GM18861 (cell line): ENCODE data around the gene GPM6B.

ENCODE experiments used
- ATAC-seq: cut with Tn5 transposase; IDR thresholded peaks from one replicate; pipeline ENCODE4 v1.9.1; 2021; ENCODE audit not compliant: unreplicated experiment

The GPM6B gene

DNA sequence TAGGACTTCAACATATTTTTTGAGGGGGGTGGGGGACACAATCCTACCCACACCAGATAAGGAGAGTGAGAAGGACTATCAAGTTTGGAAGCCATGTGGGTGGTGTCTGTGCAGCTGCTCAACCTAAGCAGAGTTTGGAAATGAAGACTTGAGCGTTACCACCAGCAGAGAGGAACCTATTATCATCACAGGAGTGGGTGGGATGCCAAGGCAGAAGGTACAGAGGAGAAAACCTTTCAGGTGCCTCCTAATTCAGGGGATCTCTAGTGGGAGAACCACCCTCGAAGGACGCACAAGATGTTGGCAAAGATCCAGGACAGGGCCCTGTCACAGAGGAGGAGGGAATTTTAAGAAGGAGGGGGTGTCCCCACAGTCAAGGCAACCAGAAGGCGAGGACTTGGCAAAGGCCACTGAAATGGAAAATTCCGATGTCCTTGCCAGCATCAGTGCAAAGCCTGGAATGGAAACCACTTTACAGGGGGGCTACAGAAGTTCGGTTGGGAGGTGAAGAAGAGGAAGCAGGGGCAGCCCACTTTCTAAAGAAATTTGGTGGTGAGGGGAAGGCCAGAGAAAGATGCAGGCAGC, 8.4 kb upstream of the GPM6B start:
- ATAC-seq = no peak

DNA sequence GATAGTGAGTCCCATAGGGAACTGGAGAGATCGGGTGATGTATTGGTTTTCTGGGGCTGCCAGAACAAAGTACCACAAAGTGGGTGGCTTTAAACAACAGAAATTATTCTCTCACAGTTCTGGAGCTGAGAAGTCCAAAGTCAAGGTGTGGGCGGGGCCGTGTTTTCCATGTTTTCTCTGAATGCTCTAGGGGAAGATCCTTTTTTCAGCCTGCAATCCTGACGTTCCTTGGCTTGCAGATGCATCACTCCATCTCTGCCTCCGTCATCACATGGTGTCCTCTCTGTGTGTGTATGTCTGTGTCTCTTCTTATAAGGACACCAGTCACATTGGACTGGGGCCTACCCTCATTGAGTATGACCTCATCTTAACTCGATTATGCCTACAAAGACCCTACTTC, 7.9 kb upstream of the GPM6B start:
- no peak for ATAC-seq

DNA sequence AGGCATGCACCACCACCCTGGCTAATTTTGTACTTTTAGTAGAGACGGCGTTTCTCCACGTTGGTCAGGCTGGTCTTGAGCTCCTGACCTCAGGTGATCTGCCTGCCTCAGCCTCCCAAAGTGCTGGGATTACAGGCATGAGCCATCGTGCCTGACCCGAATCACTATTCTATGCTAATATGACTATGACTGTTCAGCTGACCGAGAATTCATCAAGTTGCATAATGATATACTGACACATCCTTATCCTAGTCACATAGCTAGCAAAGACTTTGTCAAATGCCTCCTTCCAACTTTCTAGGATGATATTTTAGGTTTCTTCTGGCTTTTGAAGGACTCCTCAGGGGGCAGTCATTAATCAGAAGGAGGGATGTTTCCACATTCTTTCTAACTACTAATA, 4.8 kb upstream of the GPM6B start:
- ATAC-seq = no peak

DNA sequence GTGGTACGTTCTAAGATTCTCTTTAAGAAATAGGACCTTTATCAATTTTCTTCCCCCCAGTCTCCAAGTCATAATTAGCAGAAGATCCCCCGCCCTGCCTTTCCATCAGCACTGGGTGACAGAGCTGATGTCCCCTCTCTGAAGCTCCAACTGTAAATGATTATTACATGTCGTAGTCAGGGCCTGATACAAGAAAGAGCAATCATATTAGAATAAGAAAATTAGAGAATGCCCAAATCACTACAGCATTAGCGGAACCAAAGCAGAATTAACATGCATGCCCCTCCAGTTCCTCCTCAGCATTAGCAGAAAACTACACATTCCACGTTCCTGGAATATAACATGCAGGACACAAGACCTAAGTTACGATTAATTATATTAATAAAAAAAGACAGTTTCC, 717 bp downstream of the GPM6B start:
- no peak for ATAC-seq

DNA sequence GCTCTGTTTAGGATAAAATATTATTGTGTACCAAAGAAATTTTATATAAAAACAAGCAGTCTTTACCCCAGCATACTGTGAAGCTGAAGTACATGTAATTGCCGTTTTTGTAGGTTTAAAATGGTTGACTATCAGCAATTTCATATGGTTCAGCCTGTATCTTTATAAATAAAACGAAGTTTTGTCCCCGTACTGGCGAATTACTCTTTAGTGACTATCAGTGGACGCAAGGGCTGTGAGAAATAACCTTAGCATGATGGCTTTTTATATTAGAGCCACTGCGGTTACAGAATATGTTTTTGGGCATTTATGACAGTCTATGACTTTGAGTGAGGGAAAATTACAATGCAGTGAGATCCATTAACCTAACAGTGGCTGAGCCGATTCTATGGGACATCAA, 1.2 kb downstream of the GPM6B start:
- no peak for ATAC-seq

DNA sequence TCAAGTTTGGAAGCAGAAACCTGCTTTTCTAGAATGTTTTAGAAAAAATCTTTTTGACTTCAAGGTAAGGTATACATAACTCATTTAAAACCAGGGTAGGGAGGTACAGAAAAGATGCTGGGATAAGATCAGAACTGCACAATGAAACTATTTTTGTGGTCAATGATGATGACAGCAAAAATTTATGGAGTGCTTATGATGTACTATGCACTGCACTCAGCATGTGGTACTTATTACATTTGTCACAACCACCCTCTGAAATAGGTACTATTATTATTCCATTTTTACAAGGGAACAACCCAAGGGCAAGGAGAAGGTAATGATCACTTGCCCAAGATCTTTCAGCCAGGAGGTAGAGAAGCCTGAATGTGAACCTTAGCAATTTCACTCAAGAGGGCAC, 8.0 kb downstream of the GPM6B start:
- no peak for ATAC-seq

DNA sequence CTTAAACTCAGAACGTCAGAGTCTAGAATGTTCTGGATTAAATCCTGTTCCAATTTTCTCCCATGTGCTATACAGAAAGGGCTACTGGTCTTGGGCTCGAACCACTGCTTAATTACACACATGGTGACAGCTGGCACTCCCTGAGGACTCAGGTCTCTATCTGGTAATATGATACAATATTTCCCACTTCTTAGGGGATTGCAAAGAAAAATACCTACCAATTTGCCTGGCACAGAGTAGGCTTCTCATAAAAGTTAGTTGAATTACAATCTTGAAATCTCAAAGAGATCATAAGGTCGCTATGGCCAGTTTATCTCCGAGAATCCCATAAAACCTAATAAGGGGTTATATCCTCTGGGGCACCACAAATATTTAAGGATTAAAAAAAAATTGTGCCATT, 8.6 kb downstream of the GPM6B start:
- no peak for ATAC-seq

DNA sequence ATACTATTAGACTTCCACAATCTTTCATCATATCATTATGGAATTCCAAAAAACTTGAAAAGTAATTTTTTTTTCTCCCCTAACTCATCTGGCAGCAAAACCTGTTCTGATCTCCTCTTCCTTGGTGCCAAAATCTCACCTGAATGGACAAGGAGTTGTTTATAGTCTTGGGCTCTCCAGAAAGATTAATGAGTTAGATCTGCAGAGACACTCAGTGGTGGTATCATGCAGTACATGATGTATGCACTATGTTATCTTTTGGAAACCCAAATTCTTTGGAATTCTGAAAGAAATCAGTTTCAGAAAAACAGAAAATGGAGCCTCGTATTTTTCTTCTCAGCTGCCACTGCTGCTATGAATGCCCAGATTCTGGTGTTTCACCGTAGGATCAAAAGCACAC, 11.7 kb downstream of the GPM6B start:
- no peak for ATAC-seq

DNA sequence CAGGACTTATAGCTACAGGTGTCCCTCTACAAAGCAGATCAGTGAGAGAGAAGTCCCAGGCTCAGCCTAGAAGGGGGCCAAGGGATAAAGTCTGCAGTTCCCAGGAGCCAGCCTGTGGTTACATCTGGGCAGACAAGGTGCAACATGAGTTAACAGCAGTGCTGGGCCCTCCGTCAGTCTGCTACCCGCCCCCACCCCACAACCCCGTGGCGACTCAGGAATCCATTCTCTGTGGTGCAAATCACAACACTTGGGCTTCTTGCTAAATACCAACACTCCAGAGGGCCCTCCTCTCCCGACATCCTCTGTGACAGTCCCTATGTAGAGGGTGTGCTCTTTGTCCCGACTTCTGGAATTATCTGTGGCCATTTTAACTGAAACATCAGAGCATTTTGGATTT, 13.8 kb downstream of the GPM6B start:
- ATAC-seq = no peak

DNA sequence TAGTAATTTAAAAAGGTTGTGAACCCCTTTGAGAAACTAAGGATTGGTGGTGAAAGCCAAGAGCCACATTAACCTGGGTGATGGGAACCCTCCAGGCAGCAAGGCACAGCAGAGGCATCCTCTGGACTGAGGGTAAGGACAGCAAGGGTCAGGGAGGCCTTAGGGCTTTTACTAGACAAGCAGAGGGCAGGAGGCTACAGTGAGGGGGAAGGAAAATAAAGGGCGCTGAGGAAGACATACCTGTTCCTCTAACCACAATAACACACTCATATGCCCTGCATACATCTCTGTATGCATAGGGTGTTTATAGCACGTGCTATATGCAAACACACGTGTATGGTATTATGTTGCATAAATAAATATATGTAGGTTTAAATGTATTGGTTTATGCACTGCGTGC, 18.7 kb downstream of the GPM6B start:
- ATAC-seq = no peak

DNA sequence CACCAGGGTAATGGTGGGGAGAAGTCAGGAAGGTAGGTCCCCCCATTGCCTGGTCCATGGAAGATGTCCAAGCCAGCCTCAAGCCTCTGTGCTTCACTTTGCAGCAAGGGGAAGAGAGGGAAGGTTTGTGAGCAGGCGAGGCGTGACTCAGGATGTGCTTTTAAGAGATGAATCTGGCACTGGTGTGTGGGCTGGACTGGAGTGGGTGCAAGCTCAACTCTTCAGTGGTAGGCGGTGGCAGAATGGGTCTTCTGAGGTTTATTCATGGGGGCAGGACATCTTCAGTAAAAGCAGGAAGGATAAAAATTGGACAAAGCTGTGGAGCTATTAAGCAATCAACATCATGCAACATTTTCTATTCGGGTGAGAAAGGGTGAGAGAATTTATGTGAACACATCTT, 19.4 kb downstream of the GPM6B start:
- no peak for ATAC-seq

DNA sequence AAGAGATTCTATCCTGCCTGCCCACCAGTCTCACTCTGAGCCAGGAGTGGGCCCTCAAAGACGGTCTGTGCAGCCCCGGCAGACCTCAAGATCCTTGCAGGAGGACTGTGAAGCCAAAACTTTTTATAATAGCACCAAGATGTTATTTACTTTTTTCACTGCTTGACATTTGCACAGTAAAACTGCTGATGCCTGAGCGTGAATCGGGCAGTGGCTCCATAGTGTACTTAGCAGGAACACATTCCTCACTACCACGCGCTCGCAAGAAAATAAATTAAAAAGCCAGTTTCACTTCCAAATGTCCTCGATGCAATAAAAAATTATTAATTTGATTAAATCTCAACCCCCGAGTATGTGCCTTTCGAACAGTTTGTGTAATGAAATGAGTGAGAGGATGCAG, 22.5 kb downstream of the GPM6B start:
- no peak for ATAC-seq

DNA sequence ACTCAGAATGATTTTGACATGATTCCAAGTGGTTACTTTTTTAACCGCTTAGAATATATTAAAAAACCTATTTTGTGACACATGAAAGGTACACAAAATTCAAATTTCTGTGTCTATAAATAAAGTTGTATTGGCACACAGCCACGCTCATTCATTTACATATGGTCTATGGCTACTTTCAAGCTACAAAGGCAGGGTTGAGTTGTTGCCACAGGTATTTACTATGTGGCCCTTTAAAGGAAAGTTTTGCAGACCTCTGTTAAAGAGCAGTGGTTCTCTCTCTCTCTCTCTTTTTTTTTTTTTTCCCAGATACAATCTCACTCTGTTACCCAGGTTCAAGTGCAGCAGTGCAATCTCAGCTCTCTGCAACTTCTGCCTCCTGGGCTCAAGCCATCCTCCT, 23.0 kb downstream of the GPM6B start:
- peak; percentile 63 for ATAC-seq

DNA sequence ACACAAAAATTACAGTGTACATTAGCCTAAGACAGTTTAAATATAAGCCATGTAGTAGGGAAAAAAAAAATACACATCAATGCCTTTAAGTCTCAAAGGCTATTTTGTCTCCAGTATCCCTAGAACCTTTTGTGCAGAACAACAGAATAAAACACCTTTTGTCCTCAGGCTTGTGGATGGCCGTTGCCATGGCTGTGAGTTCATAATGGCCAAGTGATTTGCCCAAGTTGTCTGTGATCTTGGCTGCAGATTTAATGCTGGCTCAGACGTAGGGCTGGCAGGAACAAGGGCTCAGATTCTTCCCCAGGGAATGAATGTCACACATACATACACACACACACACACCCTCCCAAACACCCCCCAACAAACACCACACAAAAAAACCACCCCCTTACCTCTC, 25.3 kb downstream of the GPM6B start:
- ATAC-seq = no peak

DNA sequence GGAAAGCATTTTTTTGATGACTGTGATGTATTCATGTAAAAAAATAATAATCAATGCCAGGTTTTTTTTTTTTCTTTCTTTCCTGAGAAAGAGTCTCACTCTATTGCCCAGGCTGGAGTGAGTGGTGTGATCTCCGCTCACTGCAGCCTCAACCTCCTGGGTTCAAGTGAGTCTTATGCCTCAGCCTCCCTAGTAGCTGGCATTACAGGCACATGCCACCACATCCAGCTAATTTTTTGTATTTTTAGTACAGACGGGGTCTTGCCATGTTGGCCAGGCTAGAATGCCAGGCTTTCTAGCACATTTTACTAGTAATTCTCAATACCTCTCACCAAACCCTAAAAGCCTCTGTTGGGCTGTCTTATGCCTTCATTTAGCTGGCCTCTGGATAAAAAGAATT, 25.7 kb downstream of the GPM6B start:
- no peak for ATAC-seq

DNA sequence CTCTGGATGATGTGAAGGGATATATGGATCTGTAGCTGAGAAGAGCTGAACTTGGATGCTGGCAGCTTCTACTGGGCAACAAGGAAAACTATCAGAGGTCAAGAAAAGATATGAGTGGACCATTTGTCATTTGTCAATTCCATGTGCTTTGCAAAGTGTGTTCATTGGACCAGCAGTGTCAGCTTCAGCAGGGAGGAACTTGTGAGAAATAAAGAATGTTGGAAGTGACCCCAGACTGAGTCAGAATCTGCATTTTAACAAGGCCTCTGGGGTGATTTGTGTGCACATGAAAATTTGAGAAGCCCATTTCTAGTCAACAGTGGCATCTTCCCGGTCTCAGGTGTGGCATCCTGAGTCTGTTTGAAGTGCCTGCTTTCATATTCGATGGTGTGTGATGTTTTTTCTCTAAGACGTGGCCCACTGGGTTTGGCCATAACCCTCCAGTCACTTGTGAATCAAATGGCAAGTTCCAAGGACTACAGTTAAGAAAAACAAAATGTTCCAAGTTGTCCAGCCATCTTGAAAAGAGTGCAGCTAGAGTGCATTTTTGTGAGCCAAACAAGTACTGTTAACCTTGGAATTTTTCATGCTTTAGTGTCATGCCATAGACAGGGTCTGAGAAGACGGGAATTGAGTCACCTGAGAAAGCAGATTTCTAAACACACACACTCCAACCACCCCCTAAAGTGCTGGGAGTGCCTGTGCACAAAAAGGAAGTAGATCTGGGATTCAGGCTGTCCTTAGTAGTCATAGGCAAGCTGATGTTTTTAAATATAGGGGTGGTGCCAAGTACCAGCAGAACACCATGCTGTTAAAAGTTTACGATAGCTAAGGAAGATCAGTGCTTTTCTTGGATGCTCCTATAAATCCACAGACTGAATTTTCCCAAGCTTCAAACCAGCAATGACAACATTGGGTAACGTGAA, 26.4 kb downstream of the GPM6B start:
- no peak for ATAC-seq

DNA sequence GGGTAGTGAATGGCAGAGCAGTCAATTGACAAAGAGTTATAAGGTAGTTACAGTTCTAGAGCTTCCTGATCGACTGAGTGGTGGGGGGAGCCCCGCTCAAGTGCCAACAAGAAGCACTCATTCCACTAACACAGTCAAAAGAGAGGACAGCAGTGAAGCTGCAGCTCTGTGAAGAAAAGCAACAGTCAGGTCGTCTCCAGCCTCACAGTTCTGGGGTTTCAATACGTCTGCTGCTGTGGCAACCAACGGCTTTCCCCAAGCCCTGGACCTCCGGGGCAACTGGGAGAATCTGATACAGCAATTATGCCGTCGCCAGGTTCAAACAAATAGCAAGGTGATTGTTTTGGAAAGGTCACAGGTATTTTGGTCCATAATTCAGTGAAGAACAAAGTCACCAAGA, 30.8 kb downstream of the GPM6B start:
- ATAC-seq = no peak

DNA sequence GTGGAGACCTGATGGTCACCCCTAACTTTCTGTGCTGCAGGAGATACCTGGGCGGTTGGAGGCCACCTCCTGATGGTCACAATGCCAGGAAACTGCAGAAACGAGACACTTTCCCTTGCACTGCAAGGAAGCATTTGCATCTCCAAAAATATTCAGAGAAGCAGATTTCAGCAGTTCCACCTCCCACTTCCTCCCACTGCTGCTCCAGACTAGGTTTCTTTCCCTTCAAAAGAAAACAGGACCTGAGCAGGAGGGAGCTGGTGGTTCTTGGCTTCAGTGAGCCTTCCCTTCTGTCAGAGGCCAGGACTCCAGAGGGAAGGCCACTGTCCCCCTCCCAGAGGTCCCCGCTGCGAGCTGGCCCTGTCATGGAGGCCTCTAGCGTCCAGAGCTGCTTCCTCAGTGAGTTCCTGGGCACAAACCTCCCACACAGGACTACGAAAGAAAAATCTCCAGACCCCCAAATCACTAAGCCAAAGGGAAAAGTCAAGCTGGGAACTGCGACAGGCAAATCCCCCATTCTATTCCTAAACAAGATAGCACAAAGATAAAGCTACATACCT, 35.9 kb downstream of the GPM6B start:
- no peak for ATAC-seq

DNA sequence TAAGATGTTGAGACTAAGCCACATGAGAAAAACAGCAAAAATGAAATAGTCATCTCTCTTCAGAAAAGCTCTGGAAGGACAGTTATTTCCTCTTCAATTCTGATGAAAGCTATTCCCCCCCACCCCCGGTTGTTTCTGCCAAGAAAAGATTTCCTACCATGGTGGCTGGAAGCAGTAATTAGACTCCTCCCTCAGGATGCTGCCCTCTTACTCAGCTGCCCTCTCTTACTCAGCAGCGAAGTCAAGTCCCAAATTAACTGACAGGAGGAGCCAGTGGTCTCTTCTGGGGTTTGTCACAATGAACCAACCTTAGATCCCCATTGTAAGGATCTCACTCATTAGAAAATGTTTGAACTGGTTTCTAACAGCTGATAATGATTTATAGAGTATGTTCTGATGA, 38.0 kb downstream of the GPM6B start:
- ATAC-seq = no peak

DNA sequence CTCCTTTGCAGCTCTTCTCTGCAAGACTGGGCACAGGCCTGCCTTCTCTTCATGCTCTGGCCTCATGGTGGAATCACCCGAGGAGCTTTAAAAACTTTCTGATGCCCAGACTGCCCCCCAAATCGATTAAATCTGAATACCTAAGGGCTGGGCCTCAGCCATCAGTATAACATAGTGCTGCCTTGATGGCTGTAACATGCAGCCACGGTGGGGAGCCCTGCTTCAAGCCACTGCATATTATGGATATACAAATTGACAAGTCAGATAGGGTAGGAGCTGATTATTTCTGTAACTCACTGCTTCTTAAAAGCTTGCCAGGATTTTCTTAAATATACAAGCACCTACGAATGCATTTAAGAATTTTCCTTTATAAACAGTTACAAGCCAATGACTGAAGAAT, 40.5 kb downstream of the GPM6B start:
- ATAC-seq = no peak

DNA sequence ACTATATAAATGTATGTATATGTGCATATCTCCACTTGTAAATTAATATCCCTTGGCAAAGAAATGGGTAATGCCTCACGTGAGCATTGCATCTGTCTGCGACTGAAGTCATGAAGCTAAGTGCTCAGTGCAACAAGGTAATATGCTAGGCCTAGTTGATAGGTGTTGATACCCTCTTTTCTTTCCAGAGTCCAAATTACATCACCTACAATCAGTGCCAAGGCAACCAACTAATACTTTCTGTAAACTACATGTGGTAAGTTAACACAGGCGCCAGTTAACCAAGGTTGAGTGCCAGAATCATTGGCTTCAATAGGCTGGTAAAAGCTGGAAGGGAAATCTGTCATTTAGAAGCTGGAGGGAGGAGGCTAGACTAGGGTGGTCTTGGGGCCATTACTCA, 41.1 kb downstream of the GPM6B start:
- no peak for ATAC-seq

DNA sequence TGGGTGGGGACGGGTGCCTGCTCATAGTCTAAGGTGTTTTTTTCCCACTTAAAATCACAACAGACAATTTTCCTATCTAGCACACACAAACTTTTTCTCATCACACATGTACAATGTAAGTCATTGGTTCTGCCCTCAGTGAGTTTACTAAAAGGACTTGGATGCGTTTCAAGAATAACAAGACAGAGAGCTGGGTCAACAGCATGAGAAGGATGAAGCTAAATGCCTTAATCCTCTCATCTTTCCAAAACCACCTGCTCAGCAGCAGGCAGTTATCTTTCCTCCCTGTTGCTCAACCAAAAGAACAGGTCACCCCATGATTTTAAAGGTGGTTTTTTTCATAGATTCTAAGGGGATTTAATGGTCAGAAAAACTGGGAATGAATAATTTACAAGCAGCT, 42.2 kb downstream of the GPM6B start:
- ATAC-seq = no peak
